Measurements from ENCODE around the gene RTN3. TPM values are rescaled to one million over a fixed set of nuclear protein-coding genes. Genes with fewer than 3 reads are reported as not detected.
"Not testable (repeated sequence)": the region's sequence is repeated elsewhere in the genome, so short reads cannot be mapped to it uniquely, and the experiment has no call there.

Gene RTN3
- total RNA-seq, 4 donors from 2014 or later: 137 to 307 (median 193) TPM

DNA sequence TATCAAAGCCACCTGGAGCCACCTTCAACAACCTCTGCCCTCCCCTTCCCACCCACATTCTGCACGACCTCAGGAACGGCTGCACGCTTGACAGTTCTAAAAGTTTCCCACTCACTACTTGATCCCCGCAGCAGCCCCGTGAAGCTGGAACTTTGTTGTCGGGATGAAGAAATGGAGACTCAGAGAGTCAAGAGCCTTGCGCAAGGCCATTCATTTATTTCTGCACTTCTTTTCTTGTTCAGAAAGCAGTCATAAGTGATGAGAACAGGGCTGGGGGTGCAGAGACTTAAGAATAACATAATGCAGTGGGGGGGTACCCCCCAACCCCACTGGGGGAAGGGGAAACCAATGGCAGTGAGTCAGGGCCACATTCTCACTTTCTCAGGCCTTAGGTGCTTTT lies 89.5 kb downstream of the RTN3 start:
- ATAC-seq (ENCODE audit: low FRiP score): no peak
- TF ChIP-seq, protein P1, sequence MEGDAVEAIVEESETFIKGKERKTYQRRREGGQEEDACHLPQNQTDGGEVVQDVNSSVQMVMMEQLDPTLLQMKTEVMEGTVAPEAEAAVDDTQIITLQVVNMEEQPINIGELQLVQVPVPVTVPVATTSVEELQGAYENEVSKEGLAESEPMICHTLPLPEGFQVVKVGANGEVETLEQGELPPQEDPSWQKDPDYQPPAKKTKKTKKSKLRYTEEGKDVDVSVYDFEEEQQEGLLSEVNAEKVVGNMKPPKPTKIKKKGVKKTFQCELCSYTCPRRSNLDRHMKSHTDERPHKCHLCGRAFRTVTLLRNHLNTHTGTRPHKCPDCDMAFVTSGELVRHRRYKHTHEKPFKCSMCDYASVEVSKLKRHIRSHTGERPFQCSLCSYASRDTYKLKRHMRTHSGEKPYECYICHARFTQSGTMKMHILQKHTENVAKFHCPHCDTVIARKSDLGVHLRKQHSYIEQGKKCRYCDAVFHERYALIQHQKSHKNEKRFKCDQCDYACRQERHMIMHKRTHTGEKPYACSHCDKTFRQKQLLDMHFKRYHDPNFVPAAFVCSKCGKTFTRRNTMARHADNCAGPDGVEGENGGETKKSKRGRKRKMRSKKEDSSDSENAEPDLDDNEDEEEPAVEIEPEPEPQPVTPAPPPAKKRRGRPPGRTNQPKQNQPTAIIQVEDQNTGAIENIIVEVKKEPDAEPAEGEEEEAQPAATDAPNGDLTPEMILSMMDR (IDR thresholded peaks at IDR 0.05): no peak
- DNase-seq (ENCODE audit: low spot score): no peak

DNA sequence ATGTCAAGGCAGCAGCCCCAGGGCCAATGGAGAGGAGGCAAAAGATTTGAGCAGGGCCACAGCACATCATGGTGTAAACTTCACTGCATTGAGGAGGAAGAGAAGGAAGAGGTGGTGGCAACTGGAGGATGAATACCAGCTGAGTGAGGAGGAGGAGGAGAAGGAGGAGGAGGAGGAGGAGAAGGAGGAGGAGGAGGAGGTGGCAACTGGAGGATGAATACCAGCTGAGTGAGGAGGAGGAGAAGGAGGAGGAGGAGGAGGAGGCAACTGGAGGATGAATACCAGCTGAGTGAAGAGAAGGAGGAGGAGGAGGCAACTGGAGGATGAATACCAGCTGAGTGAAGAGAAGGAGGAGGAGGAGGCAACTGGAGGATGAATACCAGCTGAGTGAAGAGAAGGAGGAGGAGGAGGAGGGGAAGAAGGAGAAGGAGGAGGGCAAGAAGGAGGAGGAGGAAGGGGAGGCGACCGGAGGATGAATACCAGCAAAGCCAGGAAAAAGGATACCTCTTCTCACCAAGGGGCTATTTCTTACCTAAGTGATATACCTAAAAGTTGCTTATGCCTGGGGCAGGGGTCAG lies 90.5 kb downstream of the RTN3 start:
- not testable (repeated sequence) for DNase-seq (ENCODE audit: low spot score); ATAC-seq (ENCODE audit: low FRiP score)

DNA sequence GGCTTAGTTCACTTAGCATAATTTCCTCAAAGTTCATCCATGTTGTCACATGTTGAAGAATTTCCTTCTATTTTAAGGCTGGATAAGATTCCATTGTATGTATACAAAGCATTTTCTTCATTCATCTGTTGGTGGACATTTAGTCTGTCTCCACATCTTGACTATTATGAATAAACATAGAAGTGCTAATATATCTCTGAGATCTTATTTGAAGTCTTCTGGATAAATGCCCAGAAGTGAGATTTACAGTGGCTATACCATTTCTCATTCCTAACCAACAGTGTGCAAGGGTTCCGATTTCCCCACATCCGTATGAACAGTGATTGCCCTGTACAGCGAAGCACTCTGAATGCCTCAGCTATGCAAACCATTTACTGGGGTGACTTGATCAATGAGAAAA lies 93.9 kb downstream of the RTN3 start:
- DNase-seq (ENCODE audit: low spot score) (no peak), ATAC-seq (ENCODE audit: low FRiP score) (no peak)
- TF ChIP-seq, protein P1 (IDR thresholded peaks at IDR 0.05): no peak

DNA sequence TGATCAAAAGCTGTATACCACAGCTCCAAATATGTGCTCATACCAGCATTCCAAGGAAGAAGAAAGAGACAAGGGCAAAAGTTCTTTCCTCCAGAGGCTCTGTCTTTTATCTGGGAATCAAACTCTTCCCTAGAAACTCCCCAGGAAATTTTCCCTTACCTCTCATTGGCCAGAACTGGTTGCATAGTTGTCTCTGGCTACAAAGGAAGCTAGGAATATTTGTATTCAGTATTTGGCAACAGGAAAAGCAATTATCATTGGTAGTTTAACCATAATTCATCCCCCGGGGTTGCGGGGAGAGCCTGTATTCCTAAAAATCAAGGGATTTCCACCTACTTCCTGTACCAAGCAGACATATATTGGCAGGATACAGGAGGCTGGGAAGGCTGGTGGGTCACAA lies 97.7 kb downstream of the RTN3 start:
- DNase-seq (ENCODE audit: low spot score) (no peak), ATAC-seq (ENCODE audit: low FRiP score) (no peak)
- TF ChIP-seq, protein P1 (IDR thresholded peaks at IDR 0.05): no peak

DNA sequence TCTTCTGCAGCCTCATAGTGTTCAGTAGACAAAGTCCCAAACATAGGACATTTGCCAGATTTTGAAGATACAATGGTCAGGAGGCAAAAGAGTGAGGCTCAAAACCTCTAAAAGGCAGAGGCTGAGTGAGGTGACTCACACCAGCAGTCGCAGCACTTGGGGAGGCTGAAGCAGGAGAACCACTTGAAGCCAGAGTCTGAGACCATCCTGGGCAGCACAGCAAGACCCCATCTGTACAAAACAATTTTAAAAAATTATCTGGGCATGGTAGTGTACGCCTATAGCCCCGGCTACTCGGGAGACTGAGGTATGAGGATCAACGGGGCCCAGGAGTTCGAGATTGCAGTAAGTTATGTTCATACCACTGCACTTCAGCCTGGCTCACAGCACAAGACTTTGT lies 101.4 kb downstream of the RTN3 start:
- TF ChIP-seq, protein P1 (IDR thresholded peaks at IDR 0.05): no peak
- DNase-seq (ENCODE audit: low spot score): no peak
- ATAC-seq (ENCODE audit: low FRiP score): no peak

DNA sequence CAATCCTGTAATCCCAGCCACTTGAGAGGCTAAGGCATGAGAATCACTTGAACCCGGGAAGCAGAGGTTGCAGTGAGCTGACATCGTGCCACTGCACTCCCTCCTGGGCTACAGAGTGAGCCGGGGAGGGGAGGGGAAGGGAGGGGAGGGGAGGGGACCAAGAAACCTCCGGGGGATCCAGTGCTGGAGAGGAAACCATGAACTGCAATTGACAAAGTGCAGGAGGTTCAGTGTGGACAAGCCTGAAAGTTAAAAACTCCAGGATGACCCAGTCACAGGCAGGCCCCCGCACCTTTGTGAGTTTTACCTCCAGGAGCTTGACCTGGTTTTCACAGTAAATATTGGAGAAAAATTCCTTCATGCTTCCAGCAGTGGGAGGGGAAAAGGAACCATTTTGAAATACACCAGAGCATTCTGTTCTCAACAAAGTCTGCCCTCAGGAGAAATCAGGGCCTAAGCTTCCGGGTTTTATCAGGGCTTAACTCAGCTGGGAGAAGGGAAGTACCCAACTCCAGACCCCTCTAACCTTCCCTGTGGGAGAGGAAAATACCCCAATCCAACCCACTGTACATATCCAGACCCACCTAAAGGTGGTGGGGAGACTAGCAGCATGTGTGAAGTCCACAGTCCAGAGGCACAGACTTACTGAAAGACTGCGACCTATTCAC lies 102.8 kb downstream of the RTN3 start:
- TF ChIP-seq, protein P1 (IDR thresholded peaks at IDR 0.05): no peak
- DNase-seq (ENCODE audit: low spot score) (no peak), ATAC-seq (ENCODE audit: low FRiP score) (no peak)

DNA sequence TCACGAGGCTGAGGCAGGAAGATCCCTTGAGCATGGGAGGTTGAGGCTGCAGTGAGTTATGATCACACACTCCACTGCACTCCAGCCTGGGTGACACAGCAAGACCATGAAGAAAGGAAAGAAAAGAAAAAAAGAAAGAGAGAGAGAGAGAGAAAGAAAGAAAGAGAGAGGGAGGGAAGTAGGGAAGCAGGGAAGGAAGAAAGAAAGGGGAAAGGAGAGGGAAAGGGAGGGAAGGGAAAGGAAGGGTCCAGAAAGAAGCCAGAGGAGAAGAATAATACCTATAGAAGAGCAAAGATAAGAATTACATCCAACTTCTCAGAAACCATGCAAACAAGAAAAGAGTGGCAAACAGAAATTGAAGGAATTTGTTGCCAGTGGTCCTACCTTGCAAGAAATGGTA lies 104.5 kb downstream of the RTN3 start:
- no peak for DNase-seq (ENCODE audit: low spot score)
- ATAC-seq (ENCODE audit: low FRiP score): no peak
- TF ChIP-seq, protein P1 (IDR thresholded peaks at IDR 0.05): no peak

Measured in omental fat pad (tissue), 4 donors.